Suppressor macrophage treated with lipopolysaccharide for 4 hours (primary cell): ENCODE data around the gene PKDCC.
"Not testable (repeated sequence)": the region's sequence is repeated elsewhere in the genome, so short reads cannot be mapped to it uniquely, and the experiment has no call there.

Experiments
- DNase-seq: peaks from one replicate; pipeline ENCODE4 v3.0.0-alpha.2; 2020

Gene PKDCC

GRCh38 chr2:42067521-42067920 is 19.7 kb downstream of the PKDCC start:
- DNase-seq = no peak

GRCh38 chr2:42068571-42069178 is 20.9 kb downstream of the PKDCC start:
- DNase-seq = no peak

- no peak for DNase-seq
Measured at GRCh38 chr2:42069568-42069967, 21.7 kb downstream of the PKDCC start.

- peak; percentile 29 for DNase-seq
Measured at GRCh38 chr2:42071791-42072190, 24.0 kb downstream of the PKDCC start.

GRCh38 chr2:42072349-42073118 is 24.7 kb downstream of the PKDCC start:
- DNase-seq = no peak

- DNase-seq = no peak
Measured at GRCh38 chr2:42073739-42074503, 26.1 kb downstream of the PKDCC start.

- DNase-seq = no peak
Measured at GRCh38 chr2:42074661-42075060, 26.8 kb downstream of the PKDCC start.

- DNase-seq = no peak
Measured at GRCh38 chr2:42076357-42077225, 28.8 kb downstream of the PKDCC start.

GRCh38 chr2:42077343-42077742 is 29.5 kb downstream of the PKDCC start:
- no peak for DNase-seq

GRCh38 chr2:42079737-42080287 is 32.0 kb downstream of the PKDCC start:
- no peak for DNase-seq

- DNase-seq = not testable (repeated sequence)
Measured at GRCh38 chr2:42081151-42081550, 33.3 kb downstream of the PKDCC start.

GRCh38 chr2:42082016-42082415 is 34.2 kb downstream of the PKDCC start:
- DNase-seq = no peak

GRCh38 chr2:42084231-42084671 is 36.4 kb downstream of the PKDCC start:
- no peak for DNase-seq

GRCh38 chr2:42085070-42085469 is 37.2 kb downstream of the PKDCC start:
- DNase-seq = not testable (repeated sequence)

- DNase-seq = no peak
Measured at GRCh38 chr2:42085706-42086487, 38.1 kb downstream of the PKDCC start.

- DNase-seq = peak; percentile 64
Measured at GRCh38 chr2:42086500-42086953, 38.7 kb downstream of the PKDCC start.

GRCh38 chr2:42087137-42087856 is 39.5 kb downstream of the PKDCC start:
- DNase-seq = no peak

GRCh38 chr2:42087857-42088195 is 40.0 kb downstream of the PKDCC start:
- no peak for DNase-seq

- peak; percentile 87 for DNase-seq
Measured at GRCh38 chr2:42089340-42089925, 41.6 kb downstream of the PKDCC start.

- DNase-seq = no peak
Measured at GRCh38 chr2:42090216-42090615, 42.4 kb downstream of the PKDCC start.

- DNase-seq = no peak
Measured at GRCh38 chr2:42091671-42092070, 43.9 kb downstream of the PKDCC start.
